GM18951 (cell line): ENCODE data around the gene DAP.
"Not testable (repeated sequence)": the region's sequence is repeated elsewhere in the genome, so short reads cannot be mapped to it uniquely, and the experiment has no call there.

ENCODE experiments used
- POLR2A ChIP-seq: IDR thresholded peaks from 4 replicates; pipeline ENCODE4 v1.6.1; 2011; ENCODE audit warnings: mild to moderate bottlenecking; ENCODE audit not compliant: insufficient read length, insufficient read depth; ENCODE audit errors: extremely low read depth
- in situ Hi-C: fragments of 300-500 bp; cut with MboI; formaldehyde crosslinking; loops from one replicate; pipeline ENCODE4 v1.12.0; 2022; ENCODE audit warnings: low sequenced_read_pairs, mixed read lengths, inconsistent platforms; ENCODE audit not compliant: unreplicated experiment

Gene DAP

DNA sequence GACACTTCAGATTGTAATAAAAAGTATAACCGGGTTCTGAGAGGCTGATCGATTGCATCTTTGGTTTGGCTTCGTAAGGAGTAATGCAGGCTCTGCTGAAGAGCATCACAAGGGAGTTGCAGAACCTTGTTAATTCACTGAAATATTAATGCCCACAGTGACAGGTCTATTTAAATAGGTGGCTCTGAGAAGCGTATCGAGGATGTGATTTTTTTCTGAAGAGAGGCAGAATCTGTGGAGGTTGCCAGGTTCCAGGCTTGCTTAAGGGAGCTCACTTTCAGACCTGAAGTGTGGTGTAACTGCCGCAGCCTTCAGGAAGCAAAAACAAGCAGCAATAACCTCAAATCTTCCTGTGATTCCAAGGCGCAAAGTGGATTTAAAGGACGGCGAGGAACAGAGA is 116.8 kb downstream of the DAP start:
- TF ChIP-seq POLR2A = no peak
- in situ Hi-C loops = no loop called here

DNA sequence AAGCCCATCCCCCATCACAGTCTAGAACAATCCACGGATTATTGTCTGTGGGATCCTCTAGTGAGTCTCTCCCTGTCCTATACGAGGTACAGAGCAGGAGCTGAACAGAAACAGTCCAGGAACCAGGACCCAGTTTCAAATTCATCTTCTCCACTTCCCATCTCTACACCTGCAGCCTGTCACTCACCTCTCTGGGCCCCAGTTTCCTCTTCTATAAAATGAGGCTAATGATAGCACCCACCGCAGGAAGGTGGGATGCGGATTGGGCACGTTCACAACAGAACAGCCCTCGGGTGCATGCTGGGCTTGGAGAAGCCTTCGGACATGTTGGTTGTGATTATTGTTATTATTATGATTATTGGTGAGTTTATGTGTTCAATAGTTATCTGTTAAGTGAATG is 118.7 kb downstream of the DAP start:
- no peak for TF ChIP-seq POLR2A
- in situ Hi-C loops = no loop called here

DNA sequence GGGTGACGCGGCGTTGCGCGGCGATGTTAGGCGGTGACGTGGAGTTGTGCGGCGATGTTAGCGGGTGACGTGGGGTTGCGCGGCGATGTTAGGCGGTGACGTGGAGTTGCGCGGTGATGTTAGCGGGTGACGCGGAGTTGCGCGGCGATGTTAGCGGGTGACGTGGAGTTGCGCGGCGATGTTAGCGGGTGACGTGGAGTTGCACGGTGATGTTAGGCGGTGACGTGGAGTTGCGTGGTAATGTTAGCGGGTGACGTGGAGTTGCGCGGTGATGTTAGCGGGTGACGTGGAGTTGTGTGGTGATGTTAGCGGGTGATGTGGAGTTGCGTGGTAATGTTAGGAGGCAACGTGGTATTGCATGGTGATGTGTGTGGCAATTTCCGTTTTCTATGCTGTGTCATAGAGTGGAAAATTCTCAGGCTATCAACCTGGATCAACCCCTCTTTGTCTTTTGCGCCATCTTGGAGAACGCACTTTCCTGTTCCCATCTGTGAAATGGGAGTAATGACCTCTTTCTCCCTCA is 121.1 kb downstream of the DAP start:
- in situ Hi-C loops = no loop called here
- no peak for TF ChIP-seq POLR2A

DNA sequence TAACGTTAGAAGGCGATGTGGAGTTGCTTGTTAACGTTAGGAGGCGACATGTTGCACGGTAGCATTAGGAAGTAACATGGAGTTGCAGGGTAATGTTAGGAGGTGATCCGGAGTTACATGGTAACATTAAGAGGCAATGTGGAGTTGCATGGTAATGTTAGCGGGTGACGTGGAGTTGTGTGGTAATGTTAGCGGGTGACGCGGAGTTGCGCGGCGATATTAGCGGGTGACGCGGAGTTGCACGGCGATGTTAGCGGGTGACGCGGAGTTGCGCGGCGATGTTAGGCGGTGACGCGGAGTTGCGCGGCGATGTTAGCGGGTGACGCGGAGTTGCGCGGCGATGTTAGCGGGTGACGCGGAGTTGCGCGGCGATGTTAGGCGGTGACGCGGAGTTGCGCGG is 122.3 kb downstream of the DAP start:
- in situ Hi-C loops = not testable (repeated sequence)

DNA sequence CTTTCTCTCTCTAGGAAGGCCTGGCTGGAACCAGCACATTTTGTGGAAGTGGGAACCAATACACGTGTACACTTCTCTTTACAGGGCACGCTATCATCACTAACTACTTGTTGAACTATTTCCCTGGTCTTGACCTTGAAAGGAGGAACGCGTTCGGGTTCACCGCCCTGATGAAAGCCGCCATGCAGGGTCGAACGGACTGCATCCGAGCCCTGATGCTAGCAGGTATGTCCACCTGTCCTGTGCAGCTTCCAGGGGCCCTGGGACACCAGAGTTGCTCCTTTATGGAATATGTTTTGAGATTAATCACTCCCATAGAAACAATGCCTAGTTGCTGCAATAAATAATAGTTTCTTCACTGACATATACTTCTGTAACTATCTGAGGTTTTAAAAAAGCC is 123.1 kb downstream of the DAP start:
- no peak for TF ChIP-seq POLR2A
- in situ Hi-C loops = no loop called here

DNA sequence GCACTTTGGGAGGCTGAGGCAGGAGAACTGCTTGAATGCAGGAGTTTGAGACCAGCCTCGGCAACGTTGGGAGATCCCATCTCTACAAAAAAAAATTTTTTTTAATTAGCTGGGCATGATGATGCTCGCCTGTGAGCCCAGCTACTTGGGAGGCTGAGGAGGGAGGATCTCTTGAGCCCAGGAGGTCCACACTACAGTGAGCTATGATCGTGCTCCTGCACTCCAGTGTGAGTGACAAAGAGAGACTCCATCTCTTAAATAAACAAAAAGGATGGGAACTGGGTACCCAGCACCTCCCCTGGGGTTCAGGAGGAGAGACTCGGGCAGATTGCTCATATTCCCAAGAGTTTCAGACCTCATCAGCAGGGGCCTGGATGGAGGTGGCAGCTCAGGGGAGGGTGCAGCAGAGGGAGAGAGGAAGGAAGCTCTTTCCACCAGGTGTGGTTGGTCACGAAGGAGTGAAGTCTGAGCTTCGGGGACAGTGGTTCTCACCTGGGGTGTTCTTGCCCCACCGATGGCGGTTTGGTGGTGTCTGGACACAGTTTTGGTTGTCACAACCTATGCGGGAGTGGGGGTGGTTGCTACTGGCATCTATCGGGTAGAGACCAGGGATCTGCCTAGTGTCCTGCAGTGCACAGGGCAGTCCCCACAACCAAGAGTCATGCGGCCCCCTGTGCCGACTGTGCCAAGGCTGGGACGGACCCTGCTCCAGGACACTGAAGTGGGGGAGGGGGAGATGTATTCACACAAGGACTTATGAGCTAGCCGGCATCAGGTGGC is 124.5 kb downstream of the DAP start:
- no peak for TF ChIP-seq POLR2A
- in situ Hi-C loops = no loop called here

DNA sequence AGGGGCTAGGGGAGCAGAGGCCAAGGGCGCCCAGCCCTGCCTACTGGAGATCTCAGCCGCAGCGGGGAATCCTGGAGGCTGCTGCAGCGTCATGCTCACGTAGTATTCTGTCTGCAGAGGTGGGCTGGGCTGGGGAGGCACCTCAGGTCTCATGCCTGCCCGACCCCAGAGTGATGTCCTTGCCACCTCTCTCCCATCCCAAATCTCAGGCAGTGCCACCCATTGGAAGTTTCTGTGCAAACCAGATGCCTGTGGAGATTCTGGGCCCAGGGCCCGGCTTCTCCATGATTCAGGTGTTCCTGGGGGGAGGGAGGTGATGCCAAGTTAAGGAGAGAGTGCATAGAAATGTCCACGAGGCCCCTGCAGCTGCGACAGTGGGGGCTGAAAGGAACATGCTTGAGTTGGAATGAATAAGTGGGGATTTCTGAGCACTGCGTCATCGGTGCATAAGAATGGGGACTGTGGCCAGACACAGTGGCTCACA is 125.1 kb downstream of the DAP start:
- in situ Hi-C loops = no loop called here

DNA sequence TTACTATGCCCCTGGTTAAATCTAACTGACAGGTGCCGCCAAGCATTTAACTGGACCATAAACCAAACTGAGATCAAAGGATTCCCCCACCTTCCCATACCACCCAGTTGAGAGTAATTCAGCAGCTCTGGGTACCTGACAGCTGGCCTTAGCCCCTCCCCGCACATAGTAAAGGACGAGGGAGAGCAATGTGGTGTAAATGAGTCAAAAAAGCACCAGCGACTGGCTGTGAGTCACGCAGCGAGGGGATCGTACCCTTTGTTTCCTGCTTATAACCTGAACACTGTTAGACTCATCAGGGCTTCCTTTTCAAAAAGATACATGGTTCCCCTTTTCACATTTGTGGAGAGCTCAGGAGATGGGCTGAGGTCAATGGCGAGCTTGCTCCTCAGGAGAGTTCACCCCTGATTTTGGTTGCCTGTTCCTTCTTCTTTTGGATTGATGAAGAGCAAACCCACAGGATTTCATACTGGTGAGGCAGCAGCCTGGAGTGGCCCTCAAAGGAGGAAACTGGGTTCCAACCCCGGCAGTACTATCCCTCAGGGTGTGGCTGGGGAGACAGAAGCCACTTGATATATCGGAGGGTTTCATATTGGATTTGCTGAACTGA is 125.7 kb downstream of the DAP start:
- TF ChIP-seq POLR2A = no peak
- in situ Hi-C loops = no loop called here

More for the DNA sequence above, 125.1 kb downstream of the DAP start:
- peak; percentile 5 for TF ChIP-seq POLR2A

DNA sequence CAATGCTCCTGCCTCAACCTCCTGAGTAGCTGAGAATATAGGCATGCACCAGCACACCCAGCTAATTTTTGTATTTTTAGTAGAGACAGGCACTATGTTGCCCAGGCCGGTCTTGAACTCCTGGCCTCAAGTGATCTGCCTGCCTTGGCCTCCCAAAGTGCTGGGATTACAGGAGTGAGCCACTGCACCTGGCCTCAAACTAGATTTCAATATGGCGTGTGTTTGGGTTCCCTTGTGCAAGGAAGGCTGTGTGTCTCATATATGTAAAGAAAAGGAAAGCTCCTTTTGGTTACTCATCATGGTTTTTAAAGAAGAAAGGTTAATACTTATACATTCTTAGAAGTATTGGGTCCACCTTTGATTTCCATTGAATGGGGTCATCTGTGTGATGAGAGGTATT is 126.5 kb downstream of the DAP start:
- in situ Hi-C loops = no loop called here
- TF ChIP-seq POLR2A = no peak

DNA sequence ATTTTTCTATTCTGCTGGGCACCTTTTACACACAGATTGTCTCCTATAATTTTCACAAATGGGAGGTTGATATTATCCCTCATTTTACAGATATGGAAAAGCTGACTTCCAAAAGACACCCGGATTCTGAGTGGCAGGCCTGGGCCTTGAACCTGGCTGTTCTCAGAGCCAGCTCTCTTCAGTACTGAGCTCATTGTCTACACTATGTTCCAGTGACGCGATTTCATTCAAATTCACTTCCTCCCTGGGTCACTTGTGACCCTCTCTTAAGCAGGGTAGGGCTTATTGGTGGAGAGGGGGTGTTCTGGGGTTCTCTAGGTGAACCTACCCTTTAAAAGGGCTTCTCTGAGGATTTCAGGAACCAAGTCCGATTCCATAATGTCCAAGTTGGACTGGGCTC is 127.0 kb downstream of the DAP start:
- TF ChIP-seq POLR2A = no peak

DNA sequence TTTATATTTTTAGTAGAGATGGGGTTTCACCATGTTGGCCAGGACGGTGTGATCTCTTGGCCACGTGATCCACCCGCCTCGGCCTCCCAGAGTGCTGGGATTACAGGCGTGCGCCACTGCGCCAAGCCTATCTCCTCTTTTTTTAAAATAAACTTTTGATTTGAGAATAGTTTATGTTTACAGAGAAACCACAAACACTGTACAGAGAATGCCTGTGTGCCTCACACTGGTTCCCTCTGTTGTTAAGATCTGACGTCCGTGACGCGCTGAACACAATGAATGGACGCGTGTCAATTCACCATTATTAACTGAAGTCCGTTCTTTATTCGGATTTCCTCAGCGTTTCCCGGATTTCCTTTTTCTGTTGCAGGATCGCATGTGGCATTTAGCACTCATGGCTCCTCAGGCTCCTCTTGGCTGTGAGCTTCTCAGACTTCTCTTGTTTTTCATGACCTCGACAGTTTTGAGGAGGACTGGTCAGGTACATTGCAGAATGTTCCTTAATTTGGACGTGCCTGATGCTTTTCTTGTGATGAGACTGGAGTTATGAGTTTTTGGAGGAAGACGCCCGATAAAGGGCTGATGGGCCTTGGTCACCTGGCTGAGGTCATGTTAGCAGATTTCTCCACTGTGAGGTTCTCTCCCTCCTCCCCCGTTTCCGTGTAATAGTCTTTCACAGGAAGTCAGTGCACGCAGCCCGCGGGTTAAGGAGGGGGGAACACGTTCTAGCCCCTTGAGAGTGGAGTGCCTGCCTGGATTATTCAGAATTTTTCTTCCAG is 127.6 kb downstream of the DAP start:
- in situ Hi-C loops = no loop called here
- TF ChIP-seq POLR2A = no peak

More for the DNA sequence above, 127.0 kb downstream of the DAP start:
- in situ Hi-C loops = no loop called here

DNA sequence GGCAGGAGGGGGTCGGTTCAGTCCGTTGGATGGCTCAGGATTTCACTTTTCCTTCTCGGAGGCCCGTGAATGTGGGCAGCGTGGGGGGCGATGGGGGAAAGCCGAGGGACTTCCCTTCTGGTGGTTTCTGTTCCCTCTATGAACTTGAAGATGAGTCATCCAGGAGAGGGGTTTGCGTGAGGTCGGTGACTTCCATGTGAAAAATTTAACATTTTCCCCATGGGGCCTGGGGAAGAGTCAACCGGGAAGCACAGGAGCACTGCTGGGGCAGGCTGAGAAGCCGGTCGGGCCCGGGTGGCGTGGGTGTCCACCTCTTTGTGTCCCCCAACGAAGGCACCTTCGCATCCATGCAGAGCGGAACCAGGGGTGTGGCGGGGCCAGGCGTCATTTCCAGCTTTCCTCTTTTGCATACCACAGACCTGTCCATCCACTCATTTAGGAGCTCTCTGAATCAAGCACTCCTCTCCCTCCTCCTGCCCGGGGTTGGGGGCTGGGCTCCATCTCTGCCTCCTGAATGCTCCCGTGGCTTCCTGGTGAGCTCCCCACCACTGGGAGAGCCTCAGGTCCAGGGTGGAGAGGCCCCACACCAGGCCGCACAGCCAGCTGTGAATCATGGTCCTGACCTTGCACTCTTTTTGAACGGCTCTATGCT is 128.8 kb downstream of the DAP start:
- in situ Hi-C loops = no loop called here
- peak; percentile 60 for TF ChIP-seq POLR2A
